GM12891 (cell line): Measurements from ENCODE around the gene RNU2-63P.
"Not testable (repeated sequence)": the region's sequence is repeated elsewhere in the genome, so short reads cannot be mapped to it uniquely, and the experiment has no call there.

Experiments used
- DNase-seq: peaks from one replicate; pipeline ENCODE4 v3.0.0; 2011; ENCODE audit warnings: low spot score; ENCODE audit not compliant: insufficient read length
- FAIRE-seq: peaks from 2 replicates; lab custom pipeline; 2011; peaks lifted over from hg19 to GRCh38; lab: Jason Lieb, UNC
- PAX5 ChIP-seq: IDR thresholded peaks from 2 replicates; pipeline ENCODE4 v1.6.1; 2011; ENCODE audit warnings: low read length, moderate library complexity, mild to moderate bottlenecking; ENCODE audit not compliant: insufficient read depth, severe bottlenecking
- POLR2A ChIP-seq: IDR thresholded peaks from 2 replicates; pipeline ENCODE4 v1.6.1; 2011; ENCODE audit warnings: low read depth, low read length, control low read depth
- POLR2AphosphoS5 ChIP-seq: IDR thresholded peaks from 2 replicates; pipeline ENCODE4 v1.6.1; 2011; ENCODE audit warnings: low read depth, low read length, control low read depth
- POU2F2 ChIP-seq: IDR thresholded peaks from 2 replicates; pipeline ENCODE4 v1.6.1; 2011; ENCODE audit warnings: low read depth, mild to moderate bottlenecking, control low read depth, low read length, moderate library complexity
- SPI1 ChIP-seq: IDR thresholded peaks from 2 replicates; pipeline ENCODE4 v1.6.1; 2011; ENCODE audit warnings: low read depth, low read length, control low read depth
- TAF1 ChIP-seq: IDR thresholded peaks from 2 replicates; pipeline ENCODE4 v1.6.1; 2011; ENCODE audit warnings: low read depth, low read length, control low read depth

The RNU2-63P gene

GRCh38 chr2:88053934-88054781, 37.8 kb upstream of the RNU2-63P start:
- DNase-seq (no peak), FAIRE-seq (no peak)
- TF ChIP-seq PAX5 = no peak

- DNase-seq (no peak), FAIRE-seq (no peak)
- TF ChIP-seq POLR2AphosphoS5 (no peak), PAX5 (no peak), POU2F2 (no peak), POLR2A (no peak), SPI1 (no peak), TAF1 (no peak)
Measured at GRCh38 chr2:88053296-88053695, 36.9 kb upstream of the RNU2-63P start.

- TF ChIP-seq TAF1 (no peak), POU2F2 (no peak), POLR2A (no peak; the same call in 1 of the 2 replicates), PAX5 (no peak), POLR2AphosphoS5 (no peak), SPI1 (no peak)
- no peak for FAIRE-seq
- DNase-seq = no peak
Measured at GRCh38 chr2:88051792-88052191, 35.4 kb upstream of the RNU2-63P start.

- DNase-seq = no peak
- TF ChIP-seq TAF1 (no peak), POLR2A (no peak), PAX5 (no peak), POLR2AphosphoS5 (no peak), SPI1 (no peak), POU2F2 (no peak)
- no peak for FAIRE-seq
Measured at GRCh38 chr2:88049622-88050021, 33.3 kb upstream of the RNU2-63P start.

- TF ChIP-seq POU2F2 = no peak
- TF ChIP-seq PAX5 = no peak
- no peak for TF ChIP-seq SPI1
- TF ChIP-seq POLR2AphosphoS5 = no peak
- TF ChIP-seq TAF1 = no peak
- no peak for TF ChIP-seq POLR2A
- DNase-seq = no peak
- no peak for FAIRE-seq
Measured at GRCh38 chr2:88048541-88048940, 32.2 kb upstream of the RNU2-63P start.

- not testable (repeated sequence) for FAIRE-seq, DNase-seq
Measured at GRCh38 chr2:88045561-88045960, 29.2 kb upstream of the RNU2-63P start.

- FAIRE-seq (no peak), DNase-seq (no peak)
- no peak for TF ChIP-seq POLR2A
- no peak for TF ChIP-seq TAF1
- no peak for TF ChIP-seq PAX5
- TF ChIP-seq POLR2AphosphoS5 = no peak
- no peak for TF ChIP-seq POU2F2
- TF ChIP-seq SPI1 = no peak
Measured at GRCh38 chr2:88042476-88042875, 26.1 kb upstream of the RNU2-63P start.

GRCh38 chr2:88038263-88039105, 22.1 kb upstream of the RNU2-63P start:
- DNase-seq = no peak
- no peak for FAIRE-seq
- TF ChIP-seq POLR2AphosphoS5 (no peak), TAF1 (no peak), SPI1 (no peak)

- no peak for FAIRE-seq
- TF ChIP-seq POLR2AphosphoS5 (no peak), PAX5 (no peak), POU2F2 (no peak), TAF1 (no peak), SPI1 (no peak), POLR2A (no peak)
- DNase-seq = no peak
Measured at GRCh38 chr2:88036606-88037005, 20.3 kb upstream of the RNU2-63P start.

- no peak for FAIRE-seq
- TF ChIP-seq PAX5 = no peak
- DNase-seq = no peak
Measured at GRCh38 chr2:88036182-88036581, 19.8 kb upstream of the RNU2-63P start.
